WTC11 (cell line): Measurements from ENCODE around the gene DOCK8. TPM values are rescaled to one million over a fixed set of nuclear protein-coding genes. Genes with fewer than 3 reads are reported as not detected.

Experiments used
- ATAC-seq: fragments of 200-7000 bp; cut with Tn5 transposase; 2 replicates; pipeline ENCODE4 v1.10.0; 2021; ENCODE audit warnings: mild to moderate bottlenecking, moderate library complexity
- CTCF ChIA-PET: fragments of 300-600 bp; sonication (Branson Sonifier 250); formaldehyde crosslinking; loops from one replicate; lab custom pipeline; 2021; ENCODE audit warnings: antibody characterized with exemption; lab: Charles Lee
- POLR2A ChIA-PET: fragments of 350-600 bp; sonication (Branson Sonifier 250); formaldehyde crosslinking; loops from one replicate; lab custom pipeline; 2021; ENCODE audit warnings: antibody characterized with exemption; lab: Charles Lee
- DNase-seq: peaks from one replicate; pipeline ENCODE4 v3.0.0; 2021; ENCODE audit warnings: low spot score
- H3K27ac Mint-ChIP-seq: 2 replicates; pipeline ENCODE4 v1.8.0; 2021; ENCODE audit warnings: mixed read lengths
- H3K27me3 Mint-ChIP-seq: 2 replicates; pipeline ENCODE4 v1.8.0; 2021; ENCODE audit warnings: low read depth, mild to moderate bottlenecking, moderate library complexity, mixed read lengths
- H3K36me3 Mint-ChIP-seq: 2 replicates; pipeline ENCODE4 v1.8.0; 2021; ENCODE audit warnings: mixed read lengths
- H3K4me1 Mint-ChIP-seq: 2 replicates; pipeline ENCODE4 v1.8.0; 2022; ENCODE audit warnings: mixed read lengths
- H3K4me3 Mint-ChIP-seq: 2 replicates; pipeline ENCODE4 v1.8.0; 2021; ENCODE audit warnings: mild to moderate bottlenecking, moderate library complexity, mixed read lengths
- H3K9me3 Mint-ChIP-seq: 2 replicates; pipeline ENCODE4 v1.8.0; 2021; ENCODE audit warnings: mixed read lengths
- ARID4B ChIP-seq: sonication (generic); formaldehyde crosslinking; IDR thresholded peaks from 2 replicates; pipeline ENCODE4 v1.8.0; 2023; ENCODE audit warnings: missing genetic modification reagents, mild to moderate bottlenecking, borderline replicate concordance
- CREM ChIP-seq: sonication (generic); formaldehyde crosslinking; IDR thresholded peaks from 2 replicates; pipeline ENCODE4 v1.8.1; 2022; ENCODE audit warnings: mild to moderate bottlenecking, missing genetic modification reagents, moderate library complexity
- CTCF ChIP-seq: fragments of 200-600 bp; IDR thresholded peaks from 2 replicates; pipeline ENCODE4 v1.8.0; 2022; ENCODE audit warnings: antibody characterized with exemption
- GTF2I ChIP-seq: fragments of 250-450 bp; sonication (Bioruptor Pico); conservative IDR thresholded peaks from 2 replicates; pipeline ENCODE4 v1.4.0; 2021; ENCODE audit warnings: mild to moderate bottlenecking
- JAZF1 ChIP-seq: fragments of 250-450 bp; sonication (Bioruptor Pico); IDR thresholded peaks from 2 replicates; pipeline ENCODE4 v1.9.0; 2021; ENCODE audit warnings: moderate library complexity, mild to moderate bottlenecking, inconsistent platforms
- JUN ChIP-seq: sonication (generic); formaldehyde crosslinking; IDR thresholded peaks from 2 replicates; pipeline ENCODE4 v1.8.0; 2023; ENCODE audit warnings: mild to moderate bottlenecking, missing genetic modification reagents
- MAX ChIP-seq: sonication (generic); formaldehyde crosslinking; IDR thresholded peaks from 2 replicates; pipeline ENCODE4 v1.8.0; 2022; ENCODE audit warnings: mild to moderate bottlenecking, missing genetic modification reagents
- NFYB ChIP-seq: sonication (generic); formaldehyde crosslinking; conservative IDR thresholded peaks from 2 replicates; pipeline ENCODE4 v1.8.0; 2022; ENCODE audit warnings: low read depth, missing genetic modification reagents
- NR1H2 ChIP-seq: sonication (generic); formaldehyde crosslinking; IDR thresholded peaks from 2 replicates; pipeline ENCODE4 v1.9.0; 2021; ENCODE audit warnings: mild to moderate bottlenecking, moderate library complexity, missing genetic modification reagents
- PRDM15 ChIP-seq: sonication (generic); formaldehyde crosslinking; IDR thresholded peaks from 2 replicates; pipeline ENCODE4 v1.8.0; 2022; ENCODE audit warnings: missing genetic modification reagents
- PREB ChIP-seq: sonication (generic); formaldehyde crosslinking; IDR thresholded peaks from 2 replicates; pipeline ENCODE4 v1.8.1; 2022; ENCODE audit warnings: mild to moderate bottlenecking, missing genetic modification reagents, moderate library complexity, borderline replicate concordance
- RELA ChIP-seq: sonication (generic); formaldehyde crosslinking; IDR thresholded peaks from 2 replicates; pipeline ENCODE4 v1.8.1; 2022; ENCODE audit warnings: missing genetic modification reagents, mild to moderate bottlenecking, borderline replicate concordance
- TEAD4 ChIP-seq: sonication (generic); formaldehyde crosslinking; IDR thresholded peaks from 2 replicates; pipeline ENCODE4 v1.8.0; 2022; ENCODE audit warnings: mild to moderate bottlenecking, missing genetic modification reagents
- ZNF512 ChIP-seq: sonication (generic); formaldehyde crosslinking; IDR thresholded peaks from 2 replicates; pipeline ENCODE4 v1.8.1; 2022; ENCODE audit warnings: missing genetic modification reagents, borderline replicate concordance
- ZNF671 ChIP-seq: fragments of 250-450 bp; sonication (Bioruptor Pico); IDR thresholded peaks from 2 replicates; pipeline ENCODE4 v1.8.0; 2021; ENCODE audit warnings: mild to moderate bottlenecking
- total RNA-seq: library from RNA; stranded (reverse); gene quantifications from 3 replicates; pipeline ENCODE4 v1.2.3, GENCODE V29; 2021

Gene DOCK8
- total RNA-seq, 1 experiment from 2014 or later: 3.2 TPM

- ChIA-PET CTCF (interaction anchor here (0.7 kb wide), 1 partner anchor 14 kb away, joined by 3 read pairs; no protein-coding TSS in a partner anchor), POLR2A (interaction anchor here (0.5 kb wide), 1 partner anchor 21 kb away, joined by 4 read pairs; no protein-coding TSS in a partner anchor)
- Mint-ChIP-seq H3K27ac (no peak overlapping the region), H3K9me3 (peaks cover 22% of the 10 kb centered on the region), H3K4me1 (peaks cover 18% of the 10 kb centered on the region), H3K36me3 (peaks cover 22% of the 10 kb centered on the region), H3K4me3 (no peak overlapping the region), H3K27me3 (no peaks in the 10 kb centered on the region)
- ATAC-seq (no peak), DNase-seq (no peak)
- TF ChIP-seq NFYB: no peak
- TF ChIP-seq CTCF: no peak
- TF ChIP-seq RELA (CRISPR knock-in tag): no peak
- TF ChIP-seq ZNF512 (CRISPR knock-in tag): no peak
These were observed 231.5 kb downstream of the DOCK8 start for GRCh38 chr9:446074-446699.

- no peak for DNase-seq
- H3K36me3 Mint-ChIP-seq: peaks cover 22% of the 10 kb centered on the region
- CTCF ChIA-PET: no interaction called here
- TF ChIP-seq JUN: no peak
- no peak for TF ChIP-seq JAZF1 (CRISPR knock-in tag)
- TF ChIP-seq ARID4B (CRISPR knock-in tag): no peak
- TF ChIP-seq, all 79 proteins: peak for 0
- H3K27ac Mint-ChIP-seq: no peak overlapping the region
- peaks cover 15% of the 10 kb centered on the region for H3K4me1 Mint-ChIP-seq
- H3K27me3 Mint-ChIP-seq: no peaks in the 10 kb centered on the region
- no peak overlapping the region for H3K4me3 Mint-ChIP-seq
- POLR2A ChIA-PET: no interaction called here
- peaks cover 22% of the 10 kb centered on the region for H3K9me3 Mint-ChIP-seq
- no peak for ATAC-seq
These were observed 232.8 kb downstream of the DOCK8 start for GRCh38 chr9:447230-448025.

GRCh38 chr9:450057-450456, 235.4 kb downstream of the DOCK8 start:
- POLR2A ChIA-PET: no interaction called here
- CTCF ChIA-PET: no interaction called here
- Mint-ChIP-seq H3K27me3 (no peaks in the 10 kb centered on the region), H3K9me3 (peaks cover 6% of the 10 kb centered on the region), H3K4me3 (no peak overlapping the region), H3K4me1 (peaks cover 10% of the 10 kb centered on the region), H3K27ac (no peak overlapping the region), H3K36me3 (peaks cover 7% of the 10 kb centered on the region; the same call in 1 of the 2 replicates)
- DNase-seq (no peak), ATAC-seq (no peak)
- no peak for TF ChIP-seq ZNF671 (CRISPR knock-in tag)
- no peak for TF ChIP-seq MAX
- TF ChIP-seq GTF2I (CRISPR knock-in tag): no peak
- no peak for TF ChIP-seq PRDM15 (CRISPR knock-in tag)
- no peak for TF ChIP-seq NR1H2
- TF ChIP-seq ZNF512 (CRISPR knock-in tag): no peak
- no peak for TF ChIP-seq PREB (CRISPR knock-in tag)
- TF ChIP-seq TEAD4: no peak
- no peak for TF ChIP-seq CREM (CRISPR knock-in tag)
